Hepatocyte (in vitro differentiated cells): ENCODE results near the gene WNT5B.

Source experiments
- CTCF ChIP-seq: fragments of 200-600 bp; sonication (generic); IDR thresholded peaks from 2 replicates; pipeline ENCODE4 v1.5.1; 2016; ENCODE audit warnings: antibody characterized with exemption, mild to moderate bottlenecking; ENCODE audit not compliant: poor library complexity
- EZH2phosphoT487 ChIP-seq: fragments of 200-600 bp; sonication (generic); IDR thresholded peaks from one replicate; pipeline ENCODE4 v1.6.1; 2018; ENCODE audit warnings: antibody characterized with exemption, mild to moderate bottlenecking, low read depth, moderate library complexity; ENCODE audit not compliant: unreplicated experiment, severe bottlenecking

GRCh38 chr12:1622406-1622805 is 6.6 kb upstream of the WNT5B start:
- no peak for TF ChIP-seq CTCF
- no peak for TF ChIP-seq EZH2phosphoT487
